Spleen (tissue), 11 donors: ENCODE results near the gene ABCC10. TPM values are rescaled to one million over a fixed set of nuclear protein-coding genes. Genes with fewer than 3 reads are reported as not detected.

ENCODE experiments used
- DNase-seq: peaks from one replicate; pipeline ENCODE4 v3.0.0-alpha.2; 2020
- H3K27ac ChIP-seq, 8 donors: fragments of 200-600 bp; sonication (generic) in 7 of 8; 1 replicate in 4 of 8; 2 replicates in 4 of 8; pipeline versions ENCODE4 v1.5.0 to v1.8.0; 2016 to 2021; ENCODE audit warnings: inconsistent platforms in 4 of 8, mild to moderate bottlenecking in 4 of 8, moderate library complexity in 1 of 8
- H3K27me3 ChIP-seq, 7 donors: fragments of 200-600 bp; sonication (generic) in 6 of 7; replicated peaks in 1 of 7; 1 replicate in 4 of 7; 2 replicates in 3 of 7; pipeline versions ENCODE4 v1.5.0 to v1.8.0; 2016 to 2021; ENCODE audit warnings: inconsistent platforms in 3 of 7, mild to moderate bottlenecking in 1 of 7
- H3K36me3 ChIP-seq, 6 donors: fragments of 200-600 bp; sonication (generic) in 5 of 6; 1 replicate in 4 of 6; 2 replicates in 2 of 6; pipeline versions ENCODE4 v1.5.0 to v1.8.0; 2016 to 2021; ENCODE audit warnings: inconsistent platforms in 2 of 6
- H3K4me1 ChIP-seq, 6 donors: fragments of 200-600 bp; sonication (generic) in 5 of 6; 1 replicate in 3 of 6; 2 replicates in 3 of 6; pipeline versions ENCODE4 v1.5.0 to v1.8.0; 2016 to 2021; ENCODE audit warnings: inconsistent platforms in 3 of 6
- H3K4me3 ChIP-seq, 8 donors: fragments of 200-600 bp; sonication (generic) in 7 of 8; 1 replicate in 4 of 8; 2 replicates in 4 of 8; pipeline versions ENCODE4 v1.5.0 to v1.8.0; 2016 to 2021; ENCODE audit warnings: inconsistent platforms in 4 of 8, mild to moderate bottlenecking in 4 of 8, moderate library complexity in 2 of 8
- H3K9me3 ChIP-seq, 8 donors: fragments of 200-600 bp; sonication (generic) in 7 of 8; 1 replicate in 4 of 8; 2 replicates in 4 of 8; pipeline versions ENCODE4 v1.5.0 to v1.8.0; 2016 to 2021; ENCODE audit warnings: inconsistent platforms in 4 of 8
- POLR2A ChIP-seq, 3 donors: fragments of 450-650 bp; IDR thresholded peaks; one replicate each; pipeline ENCODE4 v1.5.1; 2017; ENCODE audit warnings: antibody characterized with exemption in 3 of 3, mild to moderate bottlenecking in 1 of 3
- POLR2AphosphoS5 ChIP-seq, 3 donors: sonication (generic); formaldehyde crosslinking; IDR thresholded peaks; one replicate each; pipeline ENCODE4 v1.5.1; 2017; ENCODE audit warnings: antibody characterized with exemption in 3 of 3
- WGBS, 5 donors: extraction: QIAGEN DNeasy Blood & Tissue Kit in 3 of 5; methylation state at CpG; one replicate each; pipeline versions ENCODE4 v1.1.5 to v1.1.7; 2013 to 2018; 5-methylcytosine and 5-hydroxymethylcytosine counted together
- intact Hi-C: fragments of 100-400 bp; cut with DNase I; formaldehyde crosslinking; loops from one replicate; pipeline ENCODE4 v1.15.0; 2023; ENCODE audit warnings: low total_unique reads
- polyA plus RNA-seq, 3 donors: library from polyadenylated mRNA; stranded (reverse); fragments of 200-250 nt; gene quantifications; one replicate each; pipeline ENCODE4 v1.2.1, GENCODE V29; 2013
- total RNA-seq, 7 donors: library from RNA; depleted of rRNA in 3 of 7; stranded (reverse); fragments of >200 nt in 3 of 7; fragmentation: NEBNext Ultra II Directional in 4 of 7; extraction: Animal tissue kit (Norgen Biotek cat#: 25700) in 4 of 7; gene quantifications; one replicate each; pipeline versions ENCODE4 v1.1.0 to v1.2.1, GENCODE V29; 2016 to 2021
- TF ChIP-seq, protein P1 (sequence below), 11 experiments: fragments of 200-600 bp in 7 of 11; fragments of 450-650 bp in 4 of 11; sonication (generic) in 4 of 11; IDR thresholded peaks in 8 of 11; conservative IDR thresholded peaks in 3 of 11; 1 replicate in 7 of 11; 2 replicates in 4 of 11; pipeline versions ENCODE4 v1.4.0 to v1.8.0; 2016 to 2021; ENCODE audit warnings: antibody characterized with exemption in 11 of 11, inconsistent platforms in 4 of 11, mild to moderate bottlenecking in 1 of 11
- donor health status: healthy with polysubstance abuse.
- donor health status: DM: no; HTN: no; CAD: no; lungs with moderate emphysema.
- donor health status: DM: no; HTN: no; CAD: no.
- donor health status: Bipolar disorder and iron deficiency.
- donor health status: healthy.
- donor health status: DM: no; HTN: no; CAD: no.
- donor health status: DM: yes; HTN: yes; CAD: no.

ABCC10 gene
- total and polyA plus RNA-seq, 10 donors: 13.1 to 52.6 (median 31.6) TPM

DNA sequence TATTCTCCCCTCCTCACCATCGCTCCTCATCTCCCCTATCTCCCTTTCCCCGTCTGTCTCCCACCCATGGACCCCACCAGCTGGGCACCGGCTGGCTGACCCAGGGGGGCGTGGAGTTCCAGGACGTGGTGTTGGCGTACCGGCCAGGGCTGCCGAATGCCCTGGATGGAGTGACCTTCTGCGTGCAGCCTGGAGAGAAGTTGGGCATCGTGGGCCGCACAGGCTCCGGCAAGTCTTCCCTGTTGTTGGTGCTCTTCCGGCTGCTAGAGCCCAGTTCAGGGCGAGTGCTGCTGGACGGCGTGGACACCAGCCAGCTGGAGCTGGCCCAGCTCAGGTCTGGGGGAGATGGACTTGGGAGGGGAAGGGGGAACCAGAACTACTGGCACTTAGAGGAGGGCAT is 20.3 kb downstream of the ABCC10 start:
- no peak for DNase-seq
- Histone ChIP-seq H3K36me3 (peaks cover 0 to 100% (median 88%) of the 10 kb centered on the region in 6 donors), H3K27me3 (no peaks in the 10 kb centered on the region), H3K27ac (no peak overlapping the region), H3K4me1 (peaks cover 0 to 8% (median 0%) of the 10 kb centered on the region in 6 donors), H3K4me3 (no peak overlapping the region), H3K9me3 (no peaks in the 10 kb centered on the region)
- TF ChIP-seq POLR2A (IDR thresholded peaks at IDR 0.05) (no peak), POLR2AphosphoS5 (IDR thresholded peaks at IDR 0.05) (peak in 1 of 3 donors; percentile 52)
- TF ChIP-seq, protein P1, sequence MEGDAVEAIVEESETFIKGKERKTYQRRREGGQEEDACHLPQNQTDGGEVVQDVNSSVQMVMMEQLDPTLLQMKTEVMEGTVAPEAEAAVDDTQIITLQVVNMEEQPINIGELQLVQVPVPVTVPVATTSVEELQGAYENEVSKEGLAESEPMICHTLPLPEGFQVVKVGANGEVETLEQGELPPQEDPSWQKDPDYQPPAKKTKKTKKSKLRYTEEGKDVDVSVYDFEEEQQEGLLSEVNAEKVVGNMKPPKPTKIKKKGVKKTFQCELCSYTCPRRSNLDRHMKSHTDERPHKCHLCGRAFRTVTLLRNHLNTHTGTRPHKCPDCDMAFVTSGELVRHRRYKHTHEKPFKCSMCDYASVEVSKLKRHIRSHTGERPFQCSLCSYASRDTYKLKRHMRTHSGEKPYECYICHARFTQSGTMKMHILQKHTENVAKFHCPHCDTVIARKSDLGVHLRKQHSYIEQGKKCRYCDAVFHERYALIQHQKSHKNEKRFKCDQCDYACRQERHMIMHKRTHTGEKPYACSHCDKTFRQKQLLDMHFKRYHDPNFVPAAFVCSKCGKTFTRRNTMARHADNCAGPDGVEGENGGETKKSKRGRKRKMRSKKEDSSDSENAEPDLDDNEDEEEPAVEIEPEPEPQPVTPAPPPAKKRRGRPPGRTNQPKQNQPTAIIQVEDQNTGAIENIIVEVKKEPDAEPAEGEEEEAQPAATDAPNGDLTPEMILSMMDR (IDR thresholded peaks at IDR 0.05 in 8 of 11, conservative IDR thresholded peaks at IDR 0.05 in 3 of 11): no peak
- 96 to 100% (median 96%) methylated on average over 16 of the region's 16 CpGs for WGBS, 5 donors
- intact Hi-C loops: no loop called here

DNA sequence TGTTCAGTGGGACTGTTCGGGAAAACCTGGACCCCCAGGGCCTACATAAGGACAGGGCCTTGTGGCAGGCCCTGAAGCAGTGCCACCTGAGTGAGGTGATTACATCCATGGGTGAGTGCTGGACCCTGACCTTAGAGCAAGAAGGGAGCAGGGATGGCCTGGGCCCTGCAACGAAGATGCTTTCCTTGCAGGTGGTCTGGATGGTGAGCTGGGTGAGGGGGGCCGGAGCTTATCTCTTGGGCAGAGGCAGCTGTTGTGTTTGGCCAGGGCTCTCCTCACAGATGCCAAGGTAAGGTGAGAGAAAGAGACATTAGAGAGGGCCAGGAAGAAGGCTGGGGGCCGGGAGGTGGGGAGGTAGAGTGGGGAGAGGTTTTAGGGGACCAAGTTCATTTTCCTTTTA is 21.6 kb downstream of the ABCC10 start:
- Histone ChIP-seq H3K36me3 (peaks cover 0 to 96% (median 77%) of the 10 kb centered on the region in 6 donors), H3K27me3 (no peaks in the 10 kb centered on the region)
- WGBS, 5 donors: 94 to 98% (median 96%) methylated on average over 4 of the region's 4 CpGs

GRCh38 chr6:43450699-43451131 is 23.4 kb downstream of the ABCC10 start:
- WGBS, 5 donors: 88 to 99% (median 95%) methylated on average over 13 of the region's 13 CpGs
- no peak overlapping the region for H3K4me3 ChIP-seq
- DNase-seq: no peak
- no peaks in the 10 kb centered on the region for H3K9me3 ChIP-seq
- peaks cover 0 to 13% (median 3%) of the 10 kb centered on the region in 7 donors for H3K27me3 ChIP-seq
- H3K4me1 ChIP-seq: peaks cover 0 to 17% (median 14%) of the 10 kb centered on the region in 6 donors
- intact Hi-C loops: loop anchor here (5.0 kb wide), 1 partner anchor 57 kb away; no protein-coding TSS in a partner anchor
- H3K27ac ChIP-seq: no peak overlapping the region
- TF ChIP-seq POLR2A (IDR thresholded peaks at IDR 0.05): no peak
- TF ChIP-seq POLR2AphosphoS5 (IDR thresholded peaks at IDR 0.05): peak in 1 of 3 donors; percentile 45
- TF ChIP-seq, protein P1 (IDR thresholded peaks at IDR 0.05 in 8 of 11, conservative IDR thresholded peaks at IDR 0.05 in 3 of 11): no peak
- H3K36me3 ChIP-seq: peaks cover 0 to 78% (median 60%) of the 10 kb centered on the region in 6 donors

More for the DNA sequence above, 21.6 kb downstream of the ABCC10 start:
- Histone ChIP-seq H3K9me3 (no peaks in the 10 kb centered on the region), H3K4me3 (no peak overlapping the region), H3K27ac (no peak overlapping the region), H3K4me1 (peaks cover 0 to 8% (median 0%) of the 10 kb centered on the region in 6 donors)
- TF ChIP-seq, protein P1 (IDR thresholded peaks at IDR 0.05 in 8 of 11, conservative IDR thresholded peaks at IDR 0.05 in 3 of 11): no peak
- TF ChIP-seq POLR2A (IDR thresholded peaks at IDR 0.05) (no peak), POLR2AphosphoS5 (IDR thresholded peaks at IDR 0.05) (no peak)
- no peak for DNase-seq
- intact Hi-C loops: no loop called here

DNA sequence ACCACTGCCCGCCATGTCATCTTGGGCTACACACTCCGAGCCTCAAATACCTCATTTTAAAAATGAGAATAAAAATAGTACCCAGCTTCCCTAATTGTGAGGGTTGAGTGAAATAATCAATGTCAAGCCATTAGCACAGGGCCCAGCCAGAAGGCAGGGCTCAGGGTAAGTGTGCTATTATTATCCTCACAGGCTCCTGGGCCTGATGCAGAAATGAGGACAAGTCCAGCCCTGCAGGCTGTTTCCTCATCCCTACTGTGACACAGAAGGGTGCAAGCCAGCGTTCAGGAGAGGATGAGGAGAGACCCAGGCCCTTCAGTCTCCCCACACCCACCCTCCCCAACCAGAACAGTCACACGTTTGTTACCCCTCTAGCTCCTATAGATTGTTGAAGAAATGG is 24.0 kb downstream of the ABCC10 start:
- Histone ChIP-seq H3K4me3 (no peak overlapping the region), H3K27me3 (peaks cover 0 to 19% (median 9%) of the 10 kb centered on the region in 7 donors), H3K36me3 (peaks cover 0 to 72% (median 54%) of the 10 kb centered on the region in 6 donors), H3K4me1 (peaks cover 0 to 24% (median 20%) of the 10 kb centered on the region in 6 donors), H3K27ac (no peak overlapping the region), H3K9me3 (no peaks in the 10 kb centered on the region)
- no peak for TF ChIP-seq POLR2A (IDR thresholded peaks at IDR 0.05)
- no peak for TF ChIP-seq POLR2AphosphoS5 (IDR thresholded peaks at IDR 0.05)
- TF ChIP-seq, protein P1 (IDR thresholded peaks at IDR 0.05 in 8 of 11, conservative IDR thresholded peaks at IDR 0.05 in 3 of 11): no peak
- 81 to 93% (median 85%) methylated on average over 4 of the region's 4 CpGs for WGBS, 5 donors
- intact Hi-C loops: loop anchor here (5.0 kb wide), 1 partner anchor 56 kb away; no protein-coding TSS in a partner anchor
- no peak for DNase-seq
